K562 (cell line): ENCODE data around the gene LRRC10. TPM values are rescaled to one million over a fixed set of nuclear protein-coding genes. Genes with fewer than 3 reads are reported as not detected.

Experiments used
- ATAC-seq: fragments of 200-7000 bp; cut with Tn5 transposase; 3 replicates; pipeline ENCODE4 v1.9.1; 2020; ENCODE audit warnings: moderate library complexity
- BruUV-seq: library from RNA; stranded (reverse); fragments of 400-500 nt; replicated peaks from 2 replicates; lab custom pipeline; 2021; lab: Mats Ljungman, UMichigan
- CTCF ChIA-PET: fragments of 300-600 bp; formaldehyde crosslinking; extraction: SDS; loops from one replicate; lab custom pipeline; 2021; ENCODE audit warnings: low intra/inter-chr PET ratio; lab: Yijun Ruan, JAX
- POLR2A ChIA-PET: fragments of 300-600, 350-650 bp; sonication (Branson Sonifier 250); formaldehyde crosslinking; extraction: SDS; loops from one replicate; lab custom pipeline; 2021; ENCODE audit warnings: antibody characterized with exemption, inconsistent platforms; lab: Yijun Ruan, JAX
- DNase-seq, 4 experiments: peaks; one replicate each; pipeline versions ENCODE4 v3.0.0 to v3.0.0-alpha.2; 2011 to 2018; ENCODE audit warnings: low spot score in 3 of 4, mixed read lengths in 3 of 4; ENCODE audit errors: extremely low read depth in 1 of 4
- FAIRE-seq: peaks from 2 replicates; lab custom pipeline; 2011; peaks lifted over from hg19 to GRCh38; lab: Jason Lieb, UNC
- H2AFZ ChIP-seq: 2 replicates; pipeline ENCODE4 v1.6.0; 2011; ENCODE audit warnings: low read depth, low read length, control low read depth, inconsistent platforms
- H3K27ac ChIP-seq: fragments of 200-600 bp; 3 replicates; pipeline ENCODE4 v1.8.0; 2011; ENCODE audit warnings: low read depth, mild to moderate bottlenecking, control low read depth, inconsistent platforms, low read length, moderate library complexity, mixed read lengths; ENCODE audit errors: extremely low read depth
- H3K27me3 ChIP-seq, 2 experiments: fragments of 300-600 bp in 1 of 2; 2 replicates in 1 of 2; 3 replicates in 1 of 2; pipeline versions ENCODE4 v1.6.0 to v1.8.0; 2011; ENCODE audit warnings: inconsistent platforms in 2 of 2, low read length in 2 of 2, mild to moderate bottlenecking in 1 of 2, mixed read lengths in 1 of 2, moderate library complexity in 1 of 2; ENCODE audit not compliant: control insufficient read depth in 2 of 2, insufficient read depth in 2 of 2
- H3K36me3 ChIP-seq: fragments of 300-600 bp; 3 replicates; pipeline ENCODE4 v1.8.0; 2011; ENCODE audit warnings: mild to moderate bottlenecking, low read length, inconsistent platforms; ENCODE audit not compliant: control insufficient read depth, insufficient read depth
- H3K4me1 ChIP-seq, 2 experiments: fragments of 200-600 bp in 1 of 2; replicated peaks in 1 of 2; 2 replicates in 1 of 2; 3 replicates in 1 of 2; pipeline versions ENCODE4 v1.5.1 to v1.8.0; 2011; ENCODE audit warnings: inconsistent platforms in 2 of 2, low read length in 2 of 2, mild to moderate bottlenecking in 1 of 2, mixed read lengths in 1 of 2, moderate library complexity in 1 of 2; ENCODE audit not compliant: control insufficient read depth in 2 of 2, insufficient read depth in 2 of 2
- H3K4me2 ChIP-seq: 2 replicates; pipeline ENCODE4 v1.6.1; 2011; ENCODE audit warnings: low read length, control low read depth, inconsistent platforms, mixed read lengths; ENCODE audit not compliant: insufficient read depth
- H3K4me3 ChIP-seq: fragments of 200-600 bp; sonication (generic), shearing (Covaris generic); 2 replicates; pipeline ENCODE4 v1.5.1; 2016; ENCODE audit warnings: control low read depth, inconsistent platforms
- H3K79me2 ChIP-seq: fragments of 200-600 bp; 3 replicates; pipeline ENCODE4 v1.8.0; 2011; ENCODE audit warnings: low read length, inconsistent platforms; ENCODE audit not compliant: control insufficient read depth, insufficient read depth
- H3K9ac ChIP-seq, 2 experiments: 2 replicates each; pipeline versions ENCODE4 v1.6.0 to v1.6.1; 2011; ENCODE audit warnings: low read depth in 2 of 2, low read length in 2 of 2, control low read depth in 1 of 2, inconsistent platforms in 1 of 2, mild to moderate bottlenecking in 1 of 2, mixed read lengths in 1 of 2; ENCODE audit not compliant: insufficient read depth in 1 of 2
- H3K9me1 ChIP-seq: one replicate; pipeline ENCODE4 v1.6.0; 2011; ENCODE audit warnings: inconsistent platforms, mild to moderate bottlenecking, low read length, moderate library complexity; ENCODE audit not compliant: control insufficient read depth, insufficient read depth
- H3K9me3 ChIP-seq: replicated peaks from 2 replicates; pipeline ENCODE4 v1.5.1; 2011; ENCODE audit warnings: low read depth, low read length, inconsistent platforms; ENCODE audit not compliant: control insufficient read depth, insufficient read depth
- H4K20me1 ChIP-seq: replicated peaks from 2 replicates; pipeline ENCODE4 v1.6.1; 2011; ENCODE audit warnings: low read length, inconsistent platforms, mixed read lengths; ENCODE audit not compliant: control insufficient read depth, insufficient read depth
- CGGBP1 ChIP-seq: fragments of 250-450 bp; sonication (Bioruptor Pico); IDR thresholded peaks from 2 replicates; pipeline ENCODE4 v1.9.0; 2021; ENCODE audit warnings: mild to moderate bottlenecking
- CREM ChIP-seq: IDR thresholded peaks from 2 replicates; pipeline ENCODE4 v1.6.1; 2014; ENCODE audit warnings: antibody characterized with exemption, low read depth
- IRF9 ChIP-seq: fragments of 450-650 bp; IDR thresholded peaks from 2 replicates; pipeline ENCODE4 v1.6.1; 2016; ENCODE audit warnings: missing biosample characterization, missing genetic modification characterization
- LCOR ChIP-seq: sonication (generic); formaldehyde crosslinking; IDR thresholded peaks from 2 replicates; pipeline ENCODE4 v1.8.0; 2022; ENCODE audit warnings: mild to moderate bottlenecking, missing genetic modification reagents
- POU5F1 ChIP-seq: fragments of 150-350 bp; IDR thresholded peaks from 2 replicates; pipeline ENCODE4 v1.6.1; 2014; ENCODE audit warnings: borderline replicate concordance, low read length, low read depth, mild to moderate bottlenecking; ENCODE audit not compliant: partially characterized antibody
- TAF7 ChIP-seq: fragments of 450-650 bp; IDR thresholded peaks from 2 replicates; pipeline ENCODE4 v1.6.1; 2016; ENCODE audit warnings: missing genetic modification characterization, missing compliant biosample characterization
- TAF9B ChIP-seq: fragments of 450-650 bp; IDR thresholded peaks from 2 replicates; pipeline ENCODE4 v1.6.1; 2018; ENCODE audit warnings: mild to moderate bottlenecking; ENCODE audit not compliant: partially characterized antibody
- ZNF57 ChIP-seq: fragments of 450-650 bp; formaldehyde crosslinking; IDR thresholded peaks from 2 replicates; pipeline ENCODE4 v1.4.0; 2020; ENCODE audit warnings: mild to moderate bottlenecking, moderate library complexity
- in situ Hi-C: fragments of 300-500 bp; cut with MboI; formaldehyde crosslinking; loops from 4 replicates; pipeline ENCODE4 v1.15.0; 2018; ENCODE audit warnings: inconsistent platforms, mixed read lengths
- intact Hi-C: fragments of 100-400 bp; cut with micrococcal nuclease; formaldehyde crosslinking; loops from 2 replicates; pipeline ENCODE4 v1.14.2; 2022
- polyA plus RNA-seq, 8 experiments: library from polyadenylated mRNA; depleted of rRNA in 4 of 8; stranded (reverse) in 5 of 8; unstranded in 3 of 8; fragments of >200 nt; fragmentation: Nextera tagmentation in 2 of 8; fragmentation: Illumina TruSeq in 1 of 8; extraction: Ambion mirVana in 2 of 8; extraction: Trizol in 1 of 8; gene quantifications; 2 replicates each; pipeline versions ENCODE4 v1.2.1 to v1.2.3, GENCODE V29; 2011 to 2014; ENCODE audit warnings: inconsistent platforms in 1 of 8, missing spikeins in 1 of 8
- total RNA-seq, 7 experiments: library from RNA; depleted of rRNA in 6 of 7; stranded (reverse); fragments of >200 nt in 6 of 7; fragmentation: Illumina TruSeq in 2 of 7; extraction: Trizol in 2 of 7; gene quantifications; 2 replicates each; pipeline versions ENCODE4 v1.2.1 to v1.2.3, GENCODE V29; 2011 to 2021; ENCODE audit warnings: low replicate concordance in 1 of 7

LRRC10 gene
- total and polyA plus RNA-seq, 9 of the 15 experiments (the other 6 are each of a cell fraction or from before 2014, with no cell fraction given), result 0.09 TPM; not detected in 8

GRCh38 chr12:69600804-69601203 is 9.9 kb downstream of the LRRC10 start:
- Histone ChIP-seq H3K4me3 (no peak overlapping the region), H3K9me1 (no peaks in the 10 kb centered on the region), H4K20me1 (no peaks in the 10 kb centered on the region), H2AFZ (no peak overlapping the region), H3K4me1 (no peaks in the 10 kb centered on the region; a peak in 1 of 5 replicates), H3K27me3 (no peaks in the 10 kb centered on the region), H3K4me2 (no peak overlapping the region), H3K27ac (no peak overlapping the region), H3K36me3 (peaks cover 73% of the 10 kb centered on the region), H3K9ac (no peak overlapping the region), H3K79me2 (0 out of 3 replicates have a peak, but pooled peaks cover 1% of the 10 kb centered on the region), H3K9me3 (no peaks in the 10 kb centered on the region)
- CTCF ChIA-PET, result no interaction called here
- ATAC-seq (peak; percentile 51), FAIRE-seq (no peak), DNase-seq (no peak)
- intact Hi-C loops (no loop called here), in situ Hi-C loops (no loop called here)
- POLR2A ChIA-PET, result interaction anchor here (1.1 to 1.3 kb wide), 2 partner anchors 10 kb away, joined by 3 to 5 read pairs; partner anchors contain the start of gene LRRC10
- no TSS peak for BruUV-seq
- TF ChIP-seq LCOR (CRISPR knock-in tag), result no peak
- no peak for TF ChIP-seq CREM
- TF ChIP-seq ZNF57 (CRISPR knock-in tag), result no peak
- no peak for TF ChIP-seq TAF7
- TF ChIP-seq CGGBP1 (CRISPR knock-in tag), result no peak
- TF ChIP-seq TAF9B, result no peak
- TF ChIP-seq POU5F1, result no peak
- no peak for TF ChIP-seq IRF9
